GM19035 (cell line): ENCODE data around the gene AVP.

ENCODE experiments used
- ATAC-seq: cut with Tn5 transposase; IDR thresholded peaks from one replicate; pipeline ENCODE4 v1.9.1; 2021; ENCODE audit not compliant: unreplicated experiment

AVP gene

DNA sequence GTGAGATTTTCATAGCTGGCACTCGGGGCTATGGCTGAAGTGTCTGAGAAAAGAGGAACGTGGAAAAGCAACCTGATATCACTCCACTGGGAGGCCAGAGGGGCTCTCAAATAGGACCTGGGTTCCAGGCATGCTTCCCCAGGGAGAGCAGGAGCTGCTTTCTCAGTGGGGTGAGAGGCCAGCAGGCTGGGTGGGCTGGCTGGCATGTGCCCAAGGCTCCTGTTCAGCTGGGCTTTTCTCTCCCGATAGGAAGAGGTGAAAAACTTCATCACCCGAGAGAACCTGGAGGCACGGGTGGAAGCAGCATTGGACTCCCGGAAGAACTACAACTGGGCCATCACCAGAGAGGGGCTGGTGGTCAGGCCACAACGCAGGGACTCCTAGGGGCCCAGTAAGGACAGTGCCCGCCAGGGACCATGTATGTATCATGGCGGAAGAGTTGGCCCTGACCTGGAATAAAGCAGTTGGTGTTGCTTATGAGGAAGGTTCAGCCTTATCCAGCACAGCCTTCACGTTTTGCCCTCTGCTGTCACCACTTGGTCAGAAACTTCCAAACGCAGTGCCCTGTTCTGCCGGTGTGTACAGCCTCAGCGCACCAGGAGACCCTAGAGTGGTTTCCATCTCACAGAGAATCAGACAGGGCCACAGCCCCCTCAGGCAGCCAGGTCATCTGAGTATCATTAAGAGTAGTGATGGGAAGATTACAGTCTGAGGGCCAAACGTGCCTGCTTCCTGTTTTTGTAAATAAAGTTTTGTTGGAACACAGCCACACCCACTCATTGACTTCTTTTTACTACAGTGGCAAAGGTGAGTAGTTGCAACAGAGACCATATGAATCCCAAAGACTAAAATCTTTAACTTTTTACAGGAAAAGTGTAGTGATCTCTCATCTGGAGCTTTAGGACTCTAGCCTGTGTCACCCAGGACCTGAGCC, 36.8 kb downstream of the AVP start:
- no peak for ATAC-seq

DNA sequence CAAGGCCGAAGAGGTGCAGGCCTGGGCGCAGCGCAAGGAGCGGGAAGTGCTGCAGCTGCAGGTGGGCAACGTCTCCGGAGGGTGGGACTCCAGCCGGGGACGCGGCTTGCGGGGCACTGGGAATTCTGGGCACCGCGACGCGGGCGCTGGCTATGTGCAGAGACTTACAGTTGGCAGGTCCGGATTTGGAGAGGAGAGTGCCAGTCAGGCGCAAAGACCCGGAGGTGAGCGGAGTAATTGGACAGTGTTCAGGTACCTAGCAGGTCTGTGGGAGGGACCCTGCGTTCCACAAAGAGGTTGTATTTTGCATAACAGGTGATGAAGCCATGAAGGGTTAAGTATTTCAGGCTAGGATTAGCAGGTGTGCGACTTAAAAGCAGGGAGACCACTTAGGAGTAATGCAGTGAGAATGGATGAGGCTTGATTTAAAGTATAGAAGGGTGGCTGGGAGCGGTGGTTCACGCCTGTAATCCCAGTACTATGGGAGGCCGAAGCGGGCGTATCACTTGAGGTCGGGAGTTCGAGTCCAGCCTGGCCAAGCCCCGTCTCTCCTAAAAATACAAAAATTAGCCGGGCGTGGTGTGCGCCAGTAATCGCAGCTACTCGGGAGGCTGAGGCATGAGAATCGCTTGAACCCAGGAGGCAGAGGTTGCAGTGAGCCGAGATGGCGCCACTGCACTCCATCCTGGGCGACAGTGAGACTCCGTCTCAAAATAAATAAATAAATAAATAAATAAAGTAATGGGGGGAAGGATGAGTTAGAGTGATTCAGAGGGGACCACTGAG, 37.7 kb downstream of the AVP start:
- ATAC-seq: no peak

DNA sequence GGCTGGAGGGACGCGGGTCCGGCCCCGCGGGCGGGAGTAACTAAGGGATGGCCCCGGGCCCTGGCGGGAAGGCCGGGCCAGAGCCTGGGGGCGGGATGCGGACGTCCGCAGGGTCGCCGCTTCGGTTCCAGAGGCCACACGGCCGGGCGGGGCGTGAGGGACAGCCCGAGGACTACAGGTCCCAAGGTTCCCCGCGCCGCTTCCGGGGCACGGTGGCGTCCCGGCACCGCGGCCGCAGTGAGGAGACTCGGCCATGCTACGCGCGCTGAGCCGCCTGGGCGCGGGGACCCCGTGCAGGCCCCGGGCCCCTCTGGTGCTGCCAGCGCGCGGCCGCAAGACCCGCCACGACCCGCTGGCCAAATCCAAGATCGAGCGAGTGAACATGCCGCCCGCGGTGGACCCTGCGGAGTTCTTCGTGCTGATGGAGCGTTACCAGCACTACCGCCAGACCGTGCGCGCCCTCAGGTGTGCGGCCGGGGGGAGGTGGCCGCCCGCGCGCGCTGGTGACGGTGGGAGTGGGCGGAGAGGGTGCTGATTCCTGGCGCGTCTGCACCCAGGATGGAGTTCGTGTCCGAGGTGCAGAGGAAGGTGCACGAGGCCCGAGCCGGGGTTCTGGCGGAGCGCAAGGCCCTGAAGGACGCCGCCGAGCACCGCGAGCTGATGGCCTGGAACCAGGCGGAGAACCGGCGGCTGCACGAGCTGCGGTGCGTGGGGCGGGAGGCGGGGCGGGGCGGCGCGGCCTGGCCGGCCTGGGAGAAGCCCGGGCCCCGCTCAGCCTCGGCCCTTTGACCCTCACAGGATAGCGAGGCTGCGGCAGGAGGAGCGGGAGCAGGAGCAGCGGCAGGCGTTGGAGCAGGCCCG, 38.5 kb downstream of the AVP start, which contains the start of gene MRPS26:
Gene MRPS26 (plus strand): TSS at position 237 of the 861 bp plus-strand sequence. CDS start 17 bp downstream, at position 254.
- peak; percentile 89 for ATAC-seq

DNA sequence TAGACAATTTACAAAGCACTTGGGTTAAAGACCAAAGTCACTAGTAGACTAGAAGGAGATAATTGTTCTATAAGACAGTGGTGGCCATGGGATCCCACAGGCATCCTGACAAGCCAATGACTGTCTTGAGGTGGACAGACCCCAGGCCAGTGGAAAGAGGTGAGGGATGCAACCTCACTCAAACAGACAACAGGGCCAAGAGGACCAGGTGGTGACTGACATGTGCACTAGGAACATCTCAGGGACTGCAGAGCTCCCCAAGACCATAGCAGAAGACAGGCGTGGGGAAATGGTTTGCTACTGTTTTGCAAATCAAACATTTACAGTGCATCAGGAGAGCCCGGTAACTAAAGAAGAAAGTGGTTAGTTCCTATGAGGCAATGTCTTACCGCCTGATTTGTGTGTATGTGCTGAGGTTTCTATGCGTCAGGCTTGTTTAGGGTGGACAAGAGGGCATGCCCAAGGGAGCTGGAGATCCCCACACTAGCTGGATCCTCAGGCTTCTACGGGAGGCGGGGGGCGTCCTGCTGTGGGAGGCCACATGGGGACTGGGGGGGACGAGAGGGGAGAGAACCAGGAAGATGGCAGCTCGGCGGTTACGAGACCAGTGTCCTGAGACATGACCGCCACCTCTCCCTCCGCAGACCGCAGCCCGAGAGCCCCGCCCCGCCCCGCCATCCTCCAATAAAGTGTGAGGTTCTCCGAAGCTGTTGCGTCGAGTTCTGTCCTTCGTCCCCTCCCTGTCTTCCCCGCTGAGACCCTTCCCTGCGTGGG, 39.3 kb downstream of the AVP start:
- ATAC-seq: peak; percentile 49

DNA sequence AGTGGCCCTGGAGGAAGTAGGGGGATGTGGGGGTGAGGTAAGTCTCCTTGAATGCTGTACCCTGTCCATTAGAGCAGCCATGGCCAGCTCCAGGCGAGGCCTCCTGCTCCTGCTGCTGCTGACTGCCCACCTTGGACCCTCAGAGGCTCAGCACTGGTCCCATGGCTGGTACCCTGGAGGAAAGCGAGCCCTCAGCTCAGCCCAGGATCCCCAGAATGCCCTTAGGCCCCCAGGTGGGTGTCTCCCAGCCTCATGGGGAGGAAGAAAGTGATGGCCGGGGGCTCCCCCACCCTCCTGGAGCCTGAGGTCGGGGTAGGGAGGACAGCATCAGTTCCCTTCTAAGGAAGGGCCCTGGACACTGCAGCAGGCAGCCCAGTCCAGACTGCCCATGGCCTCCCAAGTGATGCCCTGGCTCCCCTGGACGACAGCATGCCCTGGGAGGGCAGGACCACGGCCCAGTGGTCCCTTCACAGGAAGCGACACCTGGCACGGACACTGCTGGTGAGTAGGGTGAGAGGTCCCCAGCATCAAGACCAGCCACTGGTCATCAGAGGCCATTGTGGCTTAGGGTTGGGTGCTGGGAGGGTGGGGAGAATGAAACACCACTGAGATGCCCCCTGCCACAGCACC, 40.1 kb downstream of the AVP start:
- ATAC-seq: no peak

DNA sequence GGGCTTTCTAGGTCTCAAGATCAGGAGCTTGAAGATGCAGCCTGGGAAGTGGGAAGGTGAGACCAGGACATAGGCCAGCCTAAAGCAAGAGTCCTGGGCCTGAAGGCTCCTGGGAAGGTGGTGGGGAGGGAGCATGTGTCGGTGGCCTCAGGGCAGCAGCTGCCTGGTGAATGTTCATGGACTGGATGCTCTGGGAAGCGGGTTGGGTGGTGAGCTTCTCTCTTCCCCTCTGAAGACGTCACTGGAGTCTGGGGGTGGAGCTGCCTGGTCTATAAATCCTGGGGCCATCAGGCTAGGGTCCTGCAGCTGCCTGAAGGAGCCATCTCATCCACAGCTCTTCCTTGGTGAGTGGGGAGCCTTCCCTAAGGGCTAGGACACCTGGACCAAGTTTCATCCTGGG, 41.2 kb downstream of the AVP start, which contains the start of gene GNRH2:
Gene GNRH2 (plus strand): TSS at position 301 of the 400 bp plus-strand sequence. CDS start 793 bp downstream, outside the sequence.
- ATAC-seq: no peak

DNA sequence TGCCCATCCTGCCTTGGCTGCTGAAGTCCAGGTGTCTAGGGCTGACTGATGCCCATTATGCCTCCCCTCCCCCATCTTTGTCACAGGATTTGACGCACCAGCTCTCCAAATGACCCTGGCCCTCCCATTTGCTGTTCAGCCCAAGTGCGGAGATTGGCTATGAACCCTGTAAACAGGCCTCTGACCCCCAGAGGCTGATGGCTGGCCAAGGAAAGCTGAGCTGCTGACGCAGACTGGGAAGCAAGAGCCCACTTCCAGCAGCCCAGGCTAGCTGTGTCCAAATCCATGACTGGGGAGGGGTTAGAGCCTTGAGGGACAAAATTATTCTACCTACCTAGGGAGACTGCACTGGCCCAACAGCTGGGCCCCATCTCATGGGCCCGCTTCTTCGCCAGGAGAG, 41.9 kb downstream of the AVP start:
- ATAC-seq: no peak

DNA sequence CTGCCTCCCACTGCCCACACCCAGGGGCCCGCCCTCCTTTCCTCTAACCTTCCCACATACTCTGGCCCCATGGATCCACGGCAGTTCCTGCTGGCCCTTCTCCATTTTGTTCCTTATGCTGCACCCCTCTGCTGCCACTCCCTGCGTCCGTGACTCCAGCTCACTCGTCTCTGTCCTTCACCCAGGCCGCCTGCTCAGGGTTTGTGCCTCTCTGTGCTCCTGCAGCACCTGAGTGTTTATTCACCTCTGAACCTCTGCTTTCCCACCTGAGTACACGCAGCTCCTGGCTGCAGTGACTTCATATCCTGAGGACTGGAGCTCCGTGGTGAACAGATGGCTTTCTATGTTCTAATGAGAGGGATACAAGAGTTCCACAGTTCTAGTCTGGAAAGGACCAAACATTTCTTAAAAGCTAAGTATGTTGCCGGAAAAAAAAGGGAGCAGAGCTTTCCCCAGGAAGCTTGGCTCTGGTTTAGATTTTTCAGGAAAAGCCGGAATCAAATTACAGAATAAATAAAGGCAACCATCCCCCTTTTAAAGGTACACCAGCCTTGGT, 42.6 kb downstream of the AVP start:
- no peak for ATAC-seq

DNA sequence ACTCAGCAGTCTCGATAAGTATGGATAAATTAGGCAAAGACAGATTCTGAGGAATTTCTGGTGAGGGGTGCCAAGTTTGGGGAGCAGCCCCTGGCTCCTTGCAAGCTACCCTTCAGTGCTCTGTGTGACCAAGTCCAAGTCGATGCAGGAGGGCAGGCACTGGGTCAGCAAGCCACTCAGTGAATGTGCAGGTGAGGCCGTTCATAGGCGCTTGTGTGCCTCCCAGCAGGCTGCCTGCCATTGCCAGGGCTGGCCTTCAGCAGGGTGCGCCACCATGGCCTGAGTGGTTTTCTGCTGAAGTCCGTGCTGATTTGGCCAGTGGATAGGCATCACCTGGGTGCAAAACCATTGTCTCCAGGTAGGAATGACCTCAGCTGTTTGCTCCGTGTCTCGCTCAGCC, 44.4 kb downstream of the AVP start:
- no peak for ATAC-seq

DNA sequence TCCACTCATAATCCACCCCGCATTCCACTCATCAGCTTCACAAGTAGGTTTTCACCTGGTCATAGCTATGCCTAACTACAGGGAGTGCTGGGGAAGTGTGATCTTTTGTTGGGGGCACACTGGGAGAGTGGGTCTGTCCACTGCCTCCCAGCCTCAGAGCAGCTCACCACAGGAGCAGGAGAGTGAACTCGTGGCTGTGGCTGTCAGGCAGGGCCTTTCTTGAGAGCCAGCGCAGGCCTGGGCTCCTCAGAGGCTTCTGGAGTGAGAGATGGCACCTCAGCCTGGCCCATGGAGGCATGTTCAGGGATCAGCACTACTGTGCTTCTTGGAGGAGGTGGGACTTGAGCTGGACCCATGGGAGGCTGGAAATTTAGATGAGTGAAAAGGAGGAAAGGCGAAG, 45.1 kb downstream of the AVP start:
- no peak for ATAC-seq

DNA sequence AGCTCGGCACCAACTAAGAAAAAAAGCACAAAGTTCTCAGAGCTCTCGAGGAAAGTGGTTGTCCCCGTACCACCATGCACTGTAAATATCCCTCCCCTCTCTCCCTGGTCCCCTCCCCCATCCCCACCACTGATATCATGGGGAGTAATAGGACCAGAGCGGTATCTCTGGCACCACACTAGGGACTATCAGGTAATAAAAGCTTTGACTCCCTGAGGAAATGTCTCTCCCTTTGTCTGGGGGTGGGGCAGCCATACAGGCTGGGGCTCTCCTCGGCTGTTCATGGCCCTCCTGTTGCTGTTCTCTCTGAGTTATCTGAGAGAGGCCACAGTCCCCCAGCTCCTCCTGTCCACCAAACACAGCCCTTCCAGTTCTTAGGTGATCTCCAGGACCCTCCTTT, 46.1 kb downstream of the AVP start:
- no peak for ATAC-seq

DNA sequence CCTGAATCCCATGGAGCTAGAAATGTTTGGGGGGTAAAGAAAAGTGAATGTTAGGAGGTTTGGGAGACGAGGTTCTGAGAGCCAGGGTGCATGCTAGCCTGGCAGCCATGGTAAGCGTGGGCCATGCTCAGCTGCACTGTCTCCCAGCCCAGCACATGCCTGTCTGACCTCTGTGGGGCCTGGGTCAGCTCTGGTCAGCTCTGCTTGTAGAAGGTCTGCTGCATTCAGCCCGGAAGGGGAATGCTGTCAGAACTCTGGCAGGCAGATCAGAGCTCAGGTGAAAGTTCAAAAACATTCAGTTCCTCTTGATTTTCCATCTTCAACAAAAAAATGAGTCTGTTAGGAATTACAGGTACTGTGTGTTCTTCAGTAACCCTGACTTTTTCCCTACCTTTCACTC, 46.9 kb downstream of the AVP start:
- no peak for ATAC-seq

DNA sequence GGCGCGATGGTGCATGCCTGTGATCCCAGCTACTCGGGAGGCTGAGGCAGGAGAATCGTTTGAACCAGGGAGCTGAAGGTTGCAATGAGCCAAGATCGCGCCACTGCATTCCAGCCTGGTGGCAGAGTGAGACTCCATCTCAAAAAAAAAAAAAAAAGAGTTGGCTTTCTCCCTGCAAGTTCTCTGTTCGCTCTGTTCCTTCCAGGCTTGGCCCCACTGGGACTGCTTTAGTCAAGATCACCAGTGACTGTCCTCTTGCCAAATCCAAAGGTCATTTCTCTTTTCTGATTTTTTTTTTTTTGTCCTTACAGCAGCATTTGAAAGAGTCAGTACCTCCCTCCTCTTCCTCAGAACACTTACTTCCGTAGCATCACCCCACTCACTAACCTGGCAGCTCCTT, 51.9 kb downstream of the AVP start:
- no peak for ATAC-seq
